Trophoblast cell (in vitro differentiated cells and primary cell): Measurements from ENCODE around the gene G2E3.

Source experiments
- DNase-seq, 2 donors: peaks; one replicate each; pipeline ENCODE4 v3.0.0-alpha.2; 2016
- H2AFZ ChIP-seq: 2 replicates; pipeline ENCODE4 v1.6.1; 2013; ENCODE audit warnings: low read length, moderate library complexity, mild to moderate bottlenecking; ENCODE audit not compliant: insufficient read depth, poor library complexity
- H2AK5ac ChIP-seq: 2 replicates; pipeline ENCODE4 v1.6.1; 2013; ENCODE audit warnings: mild to moderate bottlenecking, low read length
- H2BK120ac ChIP-seq: 2 replicates; pipeline ENCODE4 v1.6.1; 2013; ENCODE audit warnings: low read length, mild to moderate bottlenecking, moderate library complexity; ENCODE audit not compliant: insufficient read depth, poor library complexity
- H2BK12ac ChIP-seq: 2 replicates; pipeline ENCODE4 v1.6.1; 2013; ENCODE audit warnings: mild to moderate bottlenecking, low read length, moderate library complexity
- H2BK5ac ChIP-seq: 2 replicates; pipeline ENCODE4 v1.6.1; 2013; ENCODE audit warnings: low read length, low read depth, moderate library complexity, mild to moderate bottlenecking; ENCODE audit not compliant: poor library complexity
- H3K14ac ChIP-seq: 2 replicates; pipeline ENCODE4 v1.6.1; 2013; ENCODE audit warnings: mild to moderate bottlenecking, low read length
- H3K18ac ChIP-seq: 2 replicates; pipeline ENCODE4 v1.6.1; 2013; ENCODE audit warnings: mild to moderate bottlenecking, low read length
- H3K23ac ChIP-seq: 2 replicates; pipeline ENCODE4 v1.6.1; 2013; ENCODE audit warnings: low read length
- H3K27ac ChIP-seq: 2 replicates; pipeline ENCODE4 v1.5.1; 2013; ENCODE audit warnings: low read depth, mild to moderate bottlenecking, inconsistent platforms, low read length, moderate library complexity
- H3K27me3 ChIP-seq: 2 replicates; pipeline ENCODE4 v1.6.1; 2013; ENCODE audit warnings: inconsistent platforms, mild to moderate bottlenecking, low read length, moderate library complexity; ENCODE audit not compliant: insufficient read depth
- H3K36me3 ChIP-seq, 2 experiments: 1 replicate in 1 of 2; 2 replicates in 1 of 2; pipeline ENCODE4 v1.6.1; 2013; ENCODE audit warnings: low read length in 2 of 2, mild to moderate bottlenecking in 2 of 2, moderate library complexity in 1 of 2; ENCODE audit not compliant: insufficient read depth in 2 of 2, control insufficient read depth in 1 of 2
- H3K4ac ChIP-seq: 2 replicates; pipeline ENCODE4 v1.6.1; 2013; ENCODE audit warnings: low read depth, mild to moderate bottlenecking, low read length, moderate library complexity
- H3K4me1 ChIP-seq, 2 experiments: 1 replicate in 1 of 2; 2 replicates in 1 of 2; pipeline ENCODE4 v1.6.1; 2013; ENCODE audit warnings: low read length in 2 of 2, mild to moderate bottlenecking in 2 of 2, moderate library complexity in 1 of 2; ENCODE audit not compliant: insufficient read depth in 2 of 2, control insufficient read depth in 1 of 2
- H3K4me2 ChIP-seq: 2 replicates; pipeline ENCODE4 v1.6.1; 2013; ENCODE audit warnings: inconsistent platforms, mild to moderate bottlenecking, low read length, moderate library complexity
- H3K4me3 ChIP-seq: 2 replicates; pipeline ENCODE4 v1.5.1; 2013; ENCODE audit warnings: mild to moderate bottlenecking, low read depth, low read length, inconsistent platforms
- H3K79me1 ChIP-seq: one replicate; pipeline ENCODE4 v1.6.1; 2013; ENCODE audit warnings: low read length
- H3K79me2 ChIP-seq: 2 replicates; pipeline ENCODE4 v1.6.1; 2013; ENCODE audit warnings: low read length, mild to moderate bottlenecking; ENCODE audit not compliant: control insufficient read depth, insufficient read depth, poor library complexity
- H3K9ac ChIP-seq: 2 replicates; pipeline ENCODE4 v1.6.1; 2013; ENCODE audit warnings: mild to moderate bottlenecking, low read length
- H3K9me3 ChIP-seq: 2 replicates; pipeline ENCODE4 v1.6.1; 2013; ENCODE audit warnings: low read depth, mild to moderate bottlenecking, control low read depth, inconsistent platforms, low read length; ENCODE audit not compliant: insufficient read depth
- H4K12ac ChIP-seq: 2 replicates; pipeline ENCODE4 v1.6.1; 2013; ENCODE audit warnings: low read depth, mild to moderate bottlenecking, low read length, moderate library complexity
- H4K8ac ChIP-seq: 2 replicates; pipeline ENCODE4 v1.6.1; 2013; ENCODE audit warnings: low read depth, mild to moderate bottlenecking, low read length, moderate library complexity
- H4K91ac ChIP-seq: one replicate; pipeline ENCODE4 v1.6.1; 2013; ENCODE audit warnings: low read depth, mild to moderate bottlenecking, low read length, moderate library complexity
- WGBS: extraction: QIAGEN DNeasy Blood & Tissue Kit; methylation state at CpG from one replicate; pipeline ENCODE4 v1.1.7; 2013; ENCODE audit warnings: missing lambda C conversion rate; ENCODE audit not compliant: insufficient read length, insufficient coverage; ENCODE audit errors: extremely low coverage; 5-methylcytosine and 5-hydroxymethylcytosine counted together

Gene G2E3

GRCh38 chr14:30587141-30587540 is 28.2 kb downstream of the G2E3 start:
- H3K4ac ChIP-seq, result no peak overlapping the region
- no peak overlapping the region for H3K4me3 ChIP-seq
- no peak overlapping the region for H2BK12ac ChIP-seq
- H3K18ac ChIP-seq, result no peak overlapping the region
- H3K4me2 ChIP-seq, result no peak overlapping the region
- no peak overlapping the region for H3K14ac ChIP-seq
- no peak overlapping the region for H3K23ac ChIP-seq
- H3K79me2 ChIP-seq, result no peaks in the 10 kb centered on the region
- no peak overlapping the region for H3K9ac ChIP-seq
- H3K27ac ChIP-seq, result no peak overlapping the region
- no peaks in the 10 kb centered on the region for H3K4me1 ChIP-seq
- no peak overlapping the region for H4K8ac ChIP-seq
- H3K9me3 ChIP-seq, result no peaks in the 10 kb centered on the region
- H2BK5ac ChIP-seq, result no peak overlapping the region
- no peak overlapping the region for H4K12ac ChIP-seq
- no CpG with 5 or more reads among the region's 3 CpGs for WGBS
- DNase-seq, result no peak
- no peaks in the 10 kb centered on the region for H3K27me3 ChIP-seq
- H3K79me1 ChIP-seq, result no peaks in the 10 kb centered on the region
- H2AFZ ChIP-seq, result no peak overlapping the region
- H2BK120ac ChIP-seq, result no peak overlapping the region
- no peak overlapping the region for H4K91ac ChIP-seq
- H3K36me3 ChIP-seq, result no peaks in the 10 kb centered on the region
- H2AK5ac ChIP-seq, result no peak overlapping the region

GRCh38 chr14:30588873-30589272 is 29.9 kb downstream of the G2E3 start:
- H3K4me2 ChIP-seq, result no peak overlapping the region
- H2BK5ac ChIP-seq, result no peak overlapping the region
- no peak overlapping the region for H2BK120ac ChIP-seq
- H2AFZ ChIP-seq, result no peak overlapping the region
- H3K4me1 ChIP-seq, result no peaks in the 10 kb centered on the region
- H2BK12ac ChIP-seq, result no peak overlapping the region
- H3K79me1 ChIP-seq, result no peaks in the 10 kb centered on the region
- no peak overlapping the region for H3K4ac ChIP-seq
- H4K91ac ChIP-seq, result no peak overlapping the region
- H3K23ac ChIP-seq, result no peak overlapping the region
- H4K8ac ChIP-seq, result no peak overlapping the region
- DNase-seq, result no peak
- H3K18ac ChIP-seq, result no peak overlapping the region
- no peaks in the 10 kb centered on the region for H3K36me3 ChIP-seq
- no peaks in the 10 kb centered on the region for H3K79me2 ChIP-seq
- H3K4me3 ChIP-seq, result no peak overlapping the region
- no peak overlapping the region for H3K14ac ChIP-seq
- no peak overlapping the region for H2AK5ac ChIP-seq
- H3K27me3 ChIP-seq, result no peaks in the 10 kb centered on the region
- no peak overlapping the region for H3K9ac ChIP-seq
- H3K9me3 ChIP-seq, result no peaks in the 10 kb centered on the region
- no peak overlapping the region for H3K27ac ChIP-seq
- no peak overlapping the region for H4K12ac ChIP-seq

- H2AFZ ChIP-seq, result no peak overlapping the region
- no peaks in the 10 kb centered on the region for H3K27me3 ChIP-seq
- no peak overlapping the region for H4K8ac ChIP-seq
These were observed 38.0 kb downstream of the G2E3 start for GRCh38 chr14:30596935-30597334.

GRCh38 chr14:30597504-30597903 is 38.5 kb downstream of the G2E3 start:
- Histone ChIP-seq H3K27ac (no peak overlapping the region), H3K4me3 (no peak overlapping the region), H3K79me2 (no peaks in the 10 kb centered on the region), H3K18ac (no peak overlapping the region), H3K4me2 (no peak overlapping the region), H3K23ac (no peak overlapping the region), H2AFZ (no peak overlapping the region), H3K4me1 (no peaks in the 10 kb centered on the region), H4K91ac (no peak overlapping the region), H4K8ac (no peak overlapping the region), H3K27me3 (no peaks in the 10 kb centered on the region), H3K14ac (no peak overlapping the region), H4K12ac (no peak overlapping the region), H3K9me3 (no peaks in the 10 kb centered on the region), H2BK5ac (no peak overlapping the region), H2AK5ac (no peak overlapping the region), H3K79me1 (no peaks in the 10 kb centered on the region), H3K4ac (no peak overlapping the region), H2BK12ac (no peak overlapping the region), H2BK120ac (no peak overlapping the region), H3K9ac (no peak overlapping the region), H3K36me3 (peaks cover 8 to 9% of the 10 kb centered on the region in 2 experiments)
- no peak for DNase-seq

More at GRCh38 chr14:30596935-30597334, 38.0 kb downstream of the G2E3 start:
- H3K4ac ChIP-seq, result no peak overlapping the region
- no peak overlapping the region for H4K12ac ChIP-seq
- no peak overlapping the region for H3K18ac ChIP-seq
- no peak overlapping the region for H3K4me3 ChIP-seq
- no peak overlapping the region for H2BK120ac ChIP-seq
- H3K4me1 ChIP-seq, result no peaks in the 10 kb centered on the region
- H2BK5ac ChIP-seq, result no peak overlapping the region
- no peak for DNase-seq
- H3K9me3 ChIP-seq, result no peaks in the 10 kb centered on the region
- H3K9ac ChIP-seq, result no peak overlapping the region
- no peak overlapping the region for H2BK12ac ChIP-seq
- H3K36me3 ChIP-seq, result peaks cover 7 to 8% of the 10 kb centered on the region in 2 experiments
- H3K27ac ChIP-seq, result no peak overlapping the region
- no peak overlapping the region for H4K91ac ChIP-seq
- no CpG with 5 or more reads among the region's 1 CpG for WGBS
- H2AK5ac ChIP-seq, result no peak overlapping the region
- H3K4me2 ChIP-seq, result no peak overlapping the region
- no peak overlapping the region for H3K14ac ChIP-seq
- no peaks in the 10 kb centered on the region for H3K79me2 ChIP-seq
- H3K23ac ChIP-seq, result no peak overlapping the region
- H3K79me1 ChIP-seq, result no peaks in the 10 kb centered on the region
